Measurements from ENCODE around the gene EPM2AIP1.

Gene EPM2AIP1

GRCh38 chr3:37025561-37026335, 32.8 kb upstream of the EPM2AIP1 start:
- TF ChIP-seq EP300 (IDR thresholded peaks at IDR 0.05; ENCODE audit: borderline replicate concordance) (no peak), FOXM1 (IDR thresholded peaks at IDR 0.05; ENCODE audit: borderline replicate concordance, low read depth) (no peak), MAX (IDR thresholded peaks at IDR 0.05) (no peak), ZBTB7A (IDR thresholded peaks at IDR 0.05; ENCODE audit: low read depth) (no peak), RAD21 (IDR thresholded peaks at IDR 0.05; ENCODE audit: low read depth) (no peak), NFIC (IDR thresholded peaks at IDR 0.05) (no peak), EGR1 (IDR thresholded peaks at IDR 0.05) (no peak), TAF1 (IDR thresholded peaks at IDR 0.05; ENCODE audit: low read depth) (no peak)
- TF ChIP-seq, protein P1, sequence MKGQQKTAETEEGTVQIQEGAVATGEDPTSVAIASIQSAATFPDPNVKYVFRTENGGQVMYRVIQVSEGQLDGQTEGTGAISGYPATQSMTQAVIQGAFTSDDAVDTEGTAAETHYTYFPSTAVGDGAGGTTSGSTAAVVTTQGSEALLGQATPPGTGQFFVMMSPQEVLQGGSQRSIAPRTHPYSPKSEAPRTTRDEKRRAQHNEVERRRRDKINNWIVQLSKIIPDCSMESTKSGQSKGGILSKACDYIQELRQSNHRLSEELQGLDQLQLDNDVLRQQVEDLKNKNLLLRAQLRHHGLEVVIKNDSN (IDR thresholded peaks at IDR 0.05), result no peak
- TF ChIP-seq, protein P2, sequence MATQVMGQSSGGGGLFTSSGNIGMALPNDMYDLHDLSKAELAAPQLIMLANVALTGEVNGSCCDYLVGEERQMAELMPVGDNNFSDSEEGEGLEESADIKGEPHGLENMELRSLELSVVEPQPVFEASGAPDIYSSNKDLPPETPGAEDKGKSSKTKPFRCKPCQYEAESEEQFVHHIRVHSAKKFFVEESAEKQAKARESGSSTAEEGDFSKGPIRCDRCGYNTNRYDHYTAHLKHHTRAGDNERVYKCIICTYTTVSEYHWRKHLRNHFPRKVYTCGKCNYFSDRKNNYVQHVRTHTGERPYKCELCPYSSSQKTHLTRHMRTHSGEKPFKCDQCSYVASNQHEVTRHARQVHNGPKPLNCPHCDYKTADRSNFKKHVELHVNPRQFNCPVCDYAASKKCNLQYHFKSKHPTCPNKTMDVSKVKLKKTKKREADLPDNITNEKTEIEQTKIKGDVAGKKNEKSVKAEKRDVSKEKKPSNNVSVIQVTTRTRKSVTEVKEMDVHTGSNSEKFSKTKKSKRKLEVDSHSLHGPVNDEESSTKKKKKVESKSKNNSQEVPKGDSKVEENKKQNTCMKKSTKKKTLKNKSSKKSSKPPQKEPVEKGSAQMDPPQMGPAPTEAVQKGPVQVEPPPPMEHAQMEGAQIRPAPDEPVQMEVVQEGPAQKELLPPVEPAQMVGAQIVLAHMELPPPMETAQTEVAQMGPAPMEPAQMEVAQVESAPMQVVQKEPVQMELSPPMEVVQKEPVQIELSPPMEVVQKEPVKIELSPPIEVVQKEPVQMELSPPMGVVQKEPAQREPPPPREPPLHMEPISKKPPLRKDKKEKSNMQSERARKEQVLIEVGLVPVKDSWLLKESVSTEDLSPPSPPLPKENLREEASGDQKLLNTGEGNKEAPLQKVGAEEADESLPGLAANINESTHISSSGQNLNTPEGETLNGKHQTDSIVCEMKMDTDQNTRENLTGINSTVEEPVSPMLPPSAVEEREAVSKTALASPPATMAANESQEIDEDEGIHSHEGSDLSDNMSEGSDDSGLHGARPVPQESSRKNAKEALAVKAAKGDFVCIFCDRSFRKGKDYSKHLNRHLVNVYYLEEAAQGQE (IDR thresholded peaks at IDR 0.05; ENCODE audit: low read depth), result no peak

GRCh38 chr3:37024820-37025405, 32.0 kb upstream of the EPM2AIP1 start:
- peak; percentile 89 for TF ChIP-seq CEBPB (IDR thresholded peaks at IDR 0.05)
- TF ChIP-seq RAD21 (IDR thresholded peaks at IDR 0.05; ENCODE audit: low read depth), result no peak

DNA sequence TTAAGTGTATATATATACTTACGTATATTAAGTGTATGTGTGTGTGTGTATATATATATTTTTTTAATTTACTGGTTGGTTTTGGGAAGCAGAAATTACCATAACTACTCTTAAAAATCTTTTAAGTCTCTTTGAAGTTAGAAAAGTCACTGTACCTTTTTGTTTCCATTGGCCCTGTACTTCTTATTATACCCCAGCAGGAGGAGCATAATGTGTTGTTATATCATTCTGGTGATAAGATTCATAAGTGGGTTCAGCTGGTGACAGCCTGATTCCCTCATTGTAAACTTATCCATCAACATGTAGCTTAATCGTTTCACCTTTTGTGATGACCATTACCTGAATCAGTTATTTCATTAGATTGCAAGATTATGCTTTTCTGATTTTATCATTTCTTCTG, 31.2 kb upstream of the EPM2AIP1 start:
- TF ChIP-seq NFIC (IDR thresholded peaks at IDR 0.05), result no peak
- TF ChIP-seq RAD21 (IDR thresholded peaks at IDR 0.05; ENCODE audit: low read depth), result peak; percentile 19
- TF ChIP-seq, protein P1 (IDR thresholded peaks at IDR 0.05), result no peak
- no peak for TF ChIP-seq TEAD4 (IDR thresholded peaks at IDR 0.05)
- TF ChIP-seq, protein P2 (IDR thresholded peaks at IDR 0.05; ENCODE audit: low read depth), result no peak
- no peak for TF ChIP-seq TCF12 (IDR thresholded peaks at IDR 0.05; ENCODE audit: low read depth)
- TF ChIP-seq ZBTB7A (IDR thresholded peaks at IDR 0.05; ENCODE audit: low read depth), result no peak
- no peak for TF ChIP-seq CREB1 (IDR thresholded peaks at IDR 0.05; ENCODE audit: low read depth)

DNA sequence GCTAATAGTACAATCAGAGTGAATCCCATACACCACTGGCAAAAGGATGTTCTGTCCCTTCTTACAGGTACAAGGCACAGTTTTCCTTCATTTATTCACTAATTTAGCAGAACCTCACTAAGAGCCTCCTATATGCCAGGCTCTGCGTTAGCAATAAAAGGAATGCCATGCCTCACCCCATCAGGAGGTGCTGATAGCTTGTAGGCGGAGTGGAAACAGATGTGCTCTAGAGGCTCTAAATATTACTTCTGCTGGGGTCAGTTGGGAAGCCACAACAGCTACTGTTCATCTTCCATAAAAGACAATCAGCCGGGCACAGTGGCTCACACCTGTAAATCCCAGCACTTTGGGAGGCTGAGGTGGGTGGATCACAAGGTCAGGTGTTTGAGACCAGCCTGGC, 24.8 kb upstream of the EPM2AIP1 start:
- TF ChIP-seq NFIC (IDR thresholded peaks at IDR 0.05) (no peak), CREB1 (IDR thresholded peaks at IDR 0.05; ENCODE audit: low read depth) (no peak), CEBPB (IDR thresholded peaks at IDR 0.05) (no peak), TCF12 (IDR thresholded peaks at IDR 0.05; ENCODE audit: low read depth) (no peak), ZBTB7A (IDR thresholded peaks at IDR 0.05; ENCODE audit: low read depth) (no peak), YY1 (IDR thresholded peaks at IDR 0.05; ENCODE audit: low read depth) (no peak), EGR1 (IDR thresholded peaks at IDR 0.05) (no peak), TEAD4 (IDR thresholded peaks at IDR 0.05) (no peak), MAX (IDR thresholded peaks at IDR 0.05) (no peak), RAD21 (IDR thresholded peaks at IDR 0.05; ENCODE audit: low read depth) (no peak), TAF1 (IDR thresholded peaks at IDR 0.05; ENCODE audit: low read depth) (no peak), EP300 (IDR thresholded peaks at IDR 0.05; ENCODE audit: borderline replicate concordance) (no peak), FOXM1 (IDR thresholded peaks at IDR 0.05; ENCODE audit: borderline replicate concordance, low read depth) (no peak)
- TF ChIP-seq, protein P1 (IDR thresholded peaks at IDR 0.05), result no peak
- TF ChIP-seq, protein P2 (IDR thresholded peaks at IDR 0.05; ENCODE audit: low read depth), result no peak
